GM19328 (cell line): ENCODE results near the gene APOB.

Experiments used
- ATAC-seq: cut with Tn5 transposase; IDR thresholded peaks from one replicate; pipeline ENCODE4 v1.9.1; 2021; ENCODE audit warnings: mild to moderate bottlenecking, moderate library complexity; ENCODE audit not compliant: unreplicated experiment

Gene APOB

GRCh38 chr2:21020031-21020667 lies 23.7 kb downstream of the APOB start:
- no peak for ATAC-seq

- no peak for ATAC-seq
Measured at GRCh38 chr2:21019678-21020021, 24.2 kb downstream of the APOB start.

DNA sequence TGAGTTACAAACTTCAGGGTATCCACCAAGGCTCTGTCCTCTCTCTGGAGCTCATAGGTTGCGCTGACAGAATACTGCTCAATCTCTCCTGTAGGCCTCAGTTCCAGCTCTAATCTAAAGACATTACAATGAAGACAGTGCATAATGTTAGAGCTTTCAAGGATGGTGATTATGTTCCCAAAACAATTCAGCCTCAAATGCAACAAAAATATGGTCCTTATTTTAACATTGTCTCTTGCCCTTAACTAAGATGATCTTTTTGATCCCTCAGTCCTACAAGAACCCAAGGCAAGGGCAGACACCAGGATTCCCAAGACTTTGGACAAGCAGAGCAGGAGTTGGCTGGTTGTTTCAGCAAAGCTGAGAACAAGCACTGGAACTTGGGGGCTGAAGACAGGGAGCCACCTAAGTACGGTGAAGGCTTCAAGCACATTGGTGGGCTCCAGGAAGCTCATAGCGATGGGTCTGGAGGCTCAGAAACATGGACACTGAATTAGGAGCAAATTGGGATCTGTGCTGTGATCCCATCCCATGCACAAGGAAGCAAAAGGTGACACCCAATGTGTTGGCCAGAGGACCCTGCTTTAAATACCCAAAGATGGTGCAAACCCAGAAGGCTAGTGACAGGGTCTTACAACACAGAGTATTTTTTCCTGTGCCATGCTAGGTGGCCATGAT lies 24.7 kb downstream of the APOB start:
- no peak for ATAC-seq

- no peak for ATAC-seq
Measured at GRCh38 chr2:21018290-21018689, 25.6 kb downstream of the APOB start.

- no peak for ATAC-seq
Measured at GRCh38 chr2:21017748-21018276, 26.1 kb downstream of the APOB start.

- no peak for ATAC-seq
Measured at GRCh38 chr2:21015281-21015645, 28.6 kb downstream of the APOB start.

GRCh38 chr2:21014364-21015280 lies 29.3 kb downstream of the APOB start:
- ATAC-seq, result no peak

DNA sequence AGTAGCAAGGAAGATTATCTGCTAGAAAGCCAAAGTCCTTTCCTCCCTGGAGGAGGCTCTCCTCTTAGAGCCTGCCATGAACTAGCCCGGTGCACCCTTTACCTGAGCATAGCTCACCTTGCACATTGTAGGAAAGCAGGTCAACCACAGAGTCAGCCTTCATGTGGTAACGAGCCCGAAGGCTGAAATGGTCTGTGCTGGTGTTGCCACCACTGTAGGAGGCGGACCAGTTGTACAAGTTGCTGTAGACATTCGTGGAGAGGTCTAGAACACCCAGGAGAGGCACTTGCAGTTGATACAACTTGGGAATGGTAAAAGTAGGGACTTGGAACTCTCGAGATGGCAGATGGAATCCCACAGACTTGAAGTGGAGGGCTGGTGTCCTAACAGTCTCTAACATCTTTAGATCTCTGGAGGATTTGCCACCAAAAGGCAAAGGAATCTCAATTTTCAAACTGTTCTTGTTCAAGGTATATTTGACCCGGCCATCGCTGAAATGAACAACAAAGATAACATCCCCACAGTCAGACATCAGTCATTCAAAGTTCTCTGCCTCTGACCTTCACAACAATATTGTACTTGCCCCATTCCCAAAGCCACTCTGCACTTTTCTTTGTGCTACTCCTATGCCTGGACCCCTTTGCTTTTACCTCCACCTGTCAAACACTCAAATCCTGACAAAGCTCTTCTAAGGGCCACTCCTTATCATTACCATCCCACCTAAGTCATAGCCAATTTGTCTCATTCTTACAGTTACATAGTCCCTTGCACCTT lies 30.6 kb downstream of the APOB start:
- no peak for ATAC-seq

DNA sequence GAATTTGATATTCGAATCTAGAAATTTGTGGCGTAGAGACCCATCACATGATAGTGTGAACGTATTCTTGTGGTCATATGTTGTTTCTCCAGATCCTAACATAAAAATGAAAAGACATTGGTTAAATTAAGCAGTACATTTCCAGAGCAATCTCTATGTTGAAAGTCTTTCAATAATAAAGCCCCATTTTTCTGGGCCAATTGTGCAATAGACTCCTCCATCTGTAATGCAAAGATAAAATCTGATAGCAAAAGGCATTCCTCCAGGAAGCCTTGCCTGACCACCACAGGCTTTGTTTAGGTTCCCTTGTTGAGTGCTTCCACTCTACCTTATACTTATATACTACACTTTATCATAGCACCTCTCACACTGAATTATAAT lies 31.3 kb downstream of the APOB start:
- no peak for ATAC-seq

GRCh38 chr2:21011876-21012556 lies 31.9 kb downstream of the APOB start:
- no peak for ATAC-seq

- no peak for ATAC-seq
Measured at GRCh38 chr2:21011453-21011852, 32.4 kb downstream of the APOB start.

DNA sequence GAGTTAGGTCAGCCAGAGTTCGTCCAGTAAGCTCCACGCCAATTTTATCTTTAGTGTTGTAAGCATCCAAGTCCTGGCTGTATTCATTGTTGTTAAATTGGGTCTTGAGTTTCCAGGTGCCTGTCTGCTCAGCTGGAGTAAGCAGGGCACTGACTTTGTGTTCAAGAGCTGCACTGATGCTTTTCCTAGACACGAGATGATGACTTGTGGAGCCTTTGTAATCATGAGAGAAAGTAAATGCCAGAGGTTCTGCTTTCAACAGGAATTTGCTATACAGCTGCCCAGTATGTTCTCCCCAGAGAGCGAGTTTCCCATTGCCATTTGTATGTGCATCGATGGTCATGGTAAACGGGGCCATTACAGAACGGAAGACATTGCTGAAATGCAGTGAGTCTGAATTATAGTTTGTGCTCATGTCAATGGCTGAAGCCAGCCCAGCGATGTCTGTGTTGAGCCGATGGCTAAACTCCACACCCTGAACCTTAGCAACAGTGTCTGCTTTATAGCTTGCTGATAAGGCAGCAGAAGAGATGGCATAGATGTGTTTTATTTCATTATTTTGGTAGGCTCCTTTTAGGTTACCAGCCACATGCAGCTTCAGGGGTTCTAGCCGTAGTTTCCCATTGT lies 32.9 kb downstream of the APOB start:
- no peak for ATAC-seq

DNA sequence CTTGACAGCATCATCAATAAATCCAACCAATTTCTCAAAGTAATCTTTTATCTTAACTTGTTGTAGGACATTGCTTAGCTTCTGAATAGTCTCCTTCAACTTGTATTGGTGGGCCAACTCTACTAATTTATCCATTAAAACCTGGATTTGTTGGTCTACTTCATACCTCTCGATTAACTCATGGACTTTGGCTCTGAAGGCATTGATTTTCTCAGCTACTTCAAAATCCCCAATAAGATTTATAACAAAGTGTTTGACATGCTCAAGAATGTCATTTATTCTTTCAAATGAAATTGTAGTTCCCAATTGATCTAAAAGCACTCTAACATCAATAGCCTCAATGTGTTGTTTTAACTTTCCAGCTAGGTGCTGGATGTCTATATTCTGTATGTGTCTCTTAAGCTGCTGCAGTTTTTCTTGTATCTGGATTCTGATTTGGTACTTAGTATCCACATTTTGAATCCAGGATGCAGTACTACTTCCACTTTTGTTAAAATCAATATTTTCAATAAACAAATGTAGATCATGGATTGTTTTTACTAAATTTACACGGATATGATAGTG lies 34.1 kb downstream of the APOB start:
- ATAC-seq, result no peak

DNA sequence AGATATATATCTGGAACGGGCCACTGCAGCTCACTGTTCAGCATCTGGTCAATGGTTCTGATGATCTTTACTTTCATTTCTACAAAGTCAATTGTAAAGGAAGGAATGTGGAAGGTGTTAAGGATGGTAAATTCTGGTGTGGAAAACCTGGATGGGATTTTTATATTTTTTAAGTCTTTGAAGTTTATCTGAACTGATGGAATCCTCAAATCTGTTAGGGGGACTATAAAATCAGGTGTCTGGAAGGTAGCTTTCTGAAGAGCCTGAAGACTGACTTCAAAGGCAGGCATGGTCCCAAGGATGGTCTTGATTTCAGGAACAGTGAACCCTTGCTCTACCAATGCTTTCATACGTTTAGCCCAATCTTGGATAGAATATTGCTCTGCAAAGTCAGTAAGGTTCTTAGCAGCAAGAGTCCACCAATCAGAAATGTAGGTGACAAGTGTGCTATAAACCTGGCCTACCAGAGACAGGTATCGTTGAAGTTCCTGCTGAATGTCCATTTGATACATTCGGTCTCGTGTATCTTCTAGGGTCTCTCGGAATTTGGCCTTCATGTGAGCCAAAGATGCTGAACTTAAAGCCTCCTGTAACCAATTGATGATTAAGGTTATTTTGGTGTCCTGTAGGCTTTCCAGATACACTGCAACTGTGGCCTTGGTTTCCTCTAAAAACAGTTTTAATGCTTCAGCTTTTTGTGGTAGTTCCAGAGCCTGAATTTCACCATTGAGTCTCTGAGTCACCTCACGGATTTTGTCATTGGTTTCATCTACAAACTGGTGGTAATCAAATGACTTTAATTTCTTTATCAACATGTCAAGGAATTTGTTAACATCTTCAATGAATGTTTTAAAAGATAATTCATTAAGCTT lies 34.8 kb downstream of the APOB start:
- no peak for ATAC-seq

DNA sequence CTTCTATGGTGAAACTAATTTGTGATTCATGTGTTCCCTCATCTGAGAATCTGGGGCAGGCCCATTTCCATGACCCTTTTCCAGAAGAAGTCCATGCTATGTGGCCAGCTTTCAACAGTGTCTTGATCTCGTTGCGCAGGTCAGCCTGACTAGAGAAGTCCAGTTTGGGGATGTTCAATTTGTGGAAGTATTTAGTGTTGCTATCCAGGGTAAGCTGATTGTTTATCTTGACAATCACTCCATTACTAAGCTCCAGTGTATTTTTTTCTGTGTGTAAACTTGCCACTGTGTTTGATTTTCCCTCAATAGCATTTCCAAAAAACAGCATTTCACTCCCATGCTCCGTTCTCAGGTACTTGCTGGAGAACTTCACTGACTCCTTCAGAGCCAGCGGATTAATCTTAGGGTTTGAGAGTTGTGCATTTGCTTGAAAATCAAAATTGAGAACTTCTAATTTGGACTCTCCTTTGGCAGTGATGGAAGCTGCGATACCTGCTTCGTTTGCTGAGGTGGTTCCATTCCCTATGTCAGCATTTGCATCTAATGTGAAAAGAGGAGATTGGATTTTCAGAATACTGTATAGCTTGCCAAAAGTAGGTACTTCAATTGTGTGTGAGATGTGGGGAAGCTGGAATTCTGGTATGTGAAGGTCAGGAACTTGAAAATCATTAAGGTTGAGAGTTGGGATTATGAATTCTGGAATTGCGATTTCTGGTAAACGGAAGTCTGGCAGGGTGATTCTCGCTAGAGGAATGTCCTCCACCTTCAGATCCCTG lies 35.7 kb downstream of the APOB start:
- no peak for ATAC-seq

GRCh38 chr2:21007129-21008013 lies 36.5 kb downstream of the APOB start:
- ATAC-seq, result no peak
